Measurements from ENCODE around the gene CAPN5. TPM values are rescaled to one million over a fixed set of nuclear protein-coding genes. Genes with fewer than 3 reads are reported as not detected.

The CAPN5 gene
- total and polyA plus RNA-seq, 10 of the 15 experiments (the other 5 are each of a cell fraction or from before 2014, with no cell fraction given): 0.02 to 0.33 (median 0.07) TPM; not detected in 3

- Histone ChIP-seq H3K9ac (ENCODE audit: control insufficient read depth, insufficient read depth, low read length) (no peak overlapping the region), H3K27me3 (replicated peaks in 1 of 2; ENCODE audit: control insufficient read depth in 2 of 2, insufficient read depth in 2 of 2, low read length in 1 of 2) (peaks cover 0 to 3% of the 10 kb centered on the region in 2 experiments; a peak in 2 of 4 replicates), H3K9me3 (replicated peaks; ENCODE audit: control insufficient read depth, insufficient read depth, low read length) (no peaks in the 10 kb centered on the region), H3K79me2 (ENCODE audit: control insufficient read depth, insufficient read depth, low read length) (no peaks in the 10 kb centered on the region), H3K36me3 (ENCODE audit: control insufficient read depth in 2 of 2, insufficient read depth in 2 of 2, low read length in 1 of 2) (no peaks in the 10 kb centered on the region), H2AFZ (ENCODE audit: control insufficient read depth, low read depth, low read length) (peak overlapping the region; percentile 52; the same call in 1 of the 2 replicates), H3K4me1 (ENCODE audit: control insufficient read depth, insufficient read depth, low read length) (0 out of 2 replicates have a peak, but pooled peaks cover 3% of the 10 kb centered on the region), H3K4me2 (ENCODE audit: control insufficient read depth, insufficient read depth) (peak overlapping the region; percentile 71), H3K4me3 (no peak overlapping the region), H3K27ac (ENCODE audit: control insufficient read depth, insufficient read depth) (no peak overlapping the region), H4K20me1 (ENCODE audit: control insufficient read depth, insufficient read depth) (no peaks in the 10 kb centered on the region)
- ATAC-seq (peak; percentile 17), DNase-seq (ENCODE audit: low read depth, low spot score) (no peak), FAIRE-seq (no peak)
- no TSS peak for BruUV-seq (replicated peaks)
- intact Hi-C loops (cut with micrococcal nuclease; ENCODE audit: unreplicated experiment) (loop anchor here (1.0 to 5.0 kb wide), 3 partner anchors 61 to 492 kb away; no protein-coding TSS in a partner anchor), in situ Hi-C loops (cut with MboI) (no loop called here)
- ChIA-PET CTCF (interaction anchor here (0.6 to 3.6 kb wide), 29 partner anchors 9 to 721 kb away, joined by 3 to 50 read pairs (median 4); no protein-coding TSS in a partner anchor), POLR2A (interaction anchor here (0.6 kb wide), 1 partner anchor 420 kb away, joined by 4 read pairs; no protein-coding TSS in a partner anchor), SMC1A (ENCODE audit: uncharacterized antibody, unreplicated experiment) (interaction anchor here (0.6 to 2.3 kb wide), 8 partner anchors 9 to 493 kb away, joined by 3 to 20 read pairs (median 4); no protein-coding TSS in a partner anchor), RAD21 (ENCODE audit: unreplicated experiment) (interaction anchor here (0.8 to 1.9 kb wide), 5 partner anchors 59 to 430 kb away, joined by 3 to 13 read pairs (median 5); no protein-coding TSS in a partner anchor)
- no peak for TF ChIP-seq CUX1 (IDR thresholded peaks at IDR 0.05; ENCODE audit: insufficient replicate concordance, low read depth, low read length)
- TF ChIP-seq FOXK2 (IDR thresholded peaks at IDR 0.05): no peak
- no peak for TF ChIP-seq RUNX3 (IDR thresholded peaks at IDR 0.05; ENCODE audit: low read length)
- WGBS (ENCODE audit: insufficient coverage, insufficient replicate concordance, low lambda C conversion rate, missing lambda C conversion rate): 3% methylated on average over 10 of the region's 10 CpGs
Observed at GRCh38 chr11:77126861-77127234, 60.1 kb downstream of the CAPN5 start.
